Measurements from ENCODE around the gene TCEAL6. TPM values are rescaled to one million over a fixed set of nuclear protein-coding genes. Genes with fewer than 3 reads are reported as not detected.
"Not testable (repeated sequence)": the region's sequence is repeated elsewhere in the genome, so short reads cannot be mapped to it uniquely, and the experiment has no call there.

TCEAL6 gene
- total RNA-seq: not detected

GRCh38 chrX:102142274-102142673 lies at the start of gene TCEAL6:
TCEAL6 (minus strand) TSS chrX:102142481.
- POLR2A ChIA-PET; H3K9me3 Mint-ChIP-seq (ENCODE audit: low read depth); H3K27ac Mint-ChIP-seq: not testable (repeated sequence)

GRCh38 chrX:102185967-102186720 lies 43.9 kb upstream of the TCEAL6 start:
- ChIA-PET CTCF (no interaction called here), POLR2A (no interaction called here)
- ATAC-seq: no peak
- intact Hi-C loops (cut with DNase I, micrococcal nuclease): no loop called here
- Mint-ChIP-seq H3K4me1 (no peaks in the 10 kb centered on the region), H3K27me3 (no peaks in the 10 kb centered on the region), H3K27ac (no peak overlapping the region), H3K36me3 (ENCODE audit: low read depth) (no peaks in the 10 kb centered on the region), H3K4me3 (no peak overlapping the region), H3K9me3 (ENCODE audit: low read depth) (peaks cover 6% of the 10 kb centered on the region)
- no peak for DNase-seq

More at GRCh38 chrX:102142274-102142673, at the start of gene TCEAL6:
- H3K36me3 Mint-ChIP-seq (ENCODE audit: low read depth); ATAC-seq; CTCF ChIA-PET; DNase-seq; H3K4me1 Mint-ChIP-seq; intact Hi-C loops (cut with DNase I, micrococcal nuclease); H3K4me3 Mint-ChIP-seq: not testable (repeated sequence)
- peaks cover 20% of the 10 kb centered on the region for H3K27me3 Mint-ChIP-seq

- ATAC-seq: peak; percentile 97
- DNase-seq: peak; percentile 75
- peak within 1 kb of the TSS; percentile 85 for H3K4me3 Mint-ChIP-seq
- peaks cover 5% of the 10 kb centered on the region for H3K27me3 Mint-ChIP-seq
- H3K4me1 Mint-ChIP-seq: peaks cover 11% of the 10 kb centered on the region
- CTCF ChIA-PET: interaction anchor here (1.1 kb wide), 1 partner anchor 26 kb away, joined by 3 read pairs; no protein-coding TSS in a partner anchor
- no peaks in the 10 kb centered on the region for H3K36me3 Mint-ChIP-seq (ENCODE audit: low read depth)
- intact Hi-C loops (cut with DNase I, micrococcal nuclease): loop anchor here (5.0 kb wide), 2 partner anchors 223 to 738 kb away; partner anchors contain the start of gene ZMAT1 (in 1 of the 2)
- no peaks in the 10 kb centered on the region for H3K9me3 Mint-ChIP-seq (ENCODE audit: low read depth)
- POLR2A ChIA-PET: interaction anchor here (0.6 kb wide), 1 partner anchor 762 kb away, joined by 6 read pairs; no protein-coding TSS in a partner anchor
- H3K27ac Mint-ChIP-seq: peak within 1 kb of the TSS; percentile 90
Observed at GRCh38 chrX:102155806-102156179, 13.5 kb upstream of the TCEAL6 start, which contains the start of gene BEX5. BEX5 (minus strand) TSS chrX:102155977; CDS start chrX:102154265, 1,712 bp downstream.

- peaks cover 11% of the 10 kb centered on the region for H3K4me1 Mint-ChIP-seq
- H3K9me3 Mint-ChIP-seq (ENCODE audit: low read depth): no peaks in the 10 kb centered on the region
- peak; percentile 48 for ATAC-seq
- POLR2A ChIA-PET: no interaction called here
- intact Hi-C loops (cut with DNase I, micrococcal nuclease): loop anchor here (5.0 kb wide), 2 partner anchors 223 to 738 kb away; partner anchors contain the start of gene ZMAT1 (in 1 of the 2)
- H3K27ac Mint-ChIP-seq: peak overlapping the region; percentile 90
- peaks cover 4% of the 10 kb centered on the region for H3K27me3 Mint-ChIP-seq
- H3K36me3 Mint-ChIP-seq (ENCODE audit: low read depth): no peaks in the 10 kb centered on the region
- CTCF ChIA-PET: interaction anchor here (0.7 to 1.1 kb wide), 3 partner anchors 20 to 30 kb away, joined by 3 read pairs; no protein-coding TSS in a partner anchor
- peak overlapping the region; percentile 85 for H3K4me3 Mint-ChIP-seq
- DNase-seq: peak; percentile 49
Observed at GRCh38 chrX:102154900-102155805, 12.9 kb upstream of the TCEAL6 start.

GRCh38 chrX:102154218-102154860 lies 12.1 kb upstream of the TCEAL6 start:
- ChIA-PET CTCF (interaction anchor here (0.7 to 1.0 kb wide), 3 partner anchors 19 to 242 kb away, joined by 3 to 5 read pairs (median 3); no protein-coding TSS in a partner anchor), POLR2A (no interaction called here)
- H3K36me3 Mint-ChIP-seq (ENCODE audit: low read depth): no peaks in the 10 kb centered on the region
- intact Hi-C loops (cut with DNase I, micrococcal nuclease): no loop called here
- ATAC-seq (no peak), DNase-seq (peak; percentile 35)
- H3K27ac Mint-ChIP-seq: peak overlapping the region; percentile 67
- H3K27me3 Mint-ChIP-seq: no peaks in the 10 kb centered on the region
- H3K4me1 Mint-ChIP-seq: peaks cover 11% of the 10 kb centered on the region
- H3K4me3 Mint-ChIP-seq: peak overlapping the region; percentile 85
- no peaks in the 10 kb centered on the region for H3K9me3 Mint-ChIP-seq (ENCODE audit: low read depth)

GRCh38 chrX:102141631-102142030 lies 650 bp downstream of the TCEAL6 start:
- ATAC-seq; H3K36me3 Mint-ChIP-seq (ENCODE audit: low read depth); H3K27ac Mint-ChIP-seq; CTCF ChIA-PET; DNase-seq; H3K9me3 Mint-ChIP-seq (ENCODE audit: low read depth); H3K4me3 Mint-ChIP-seq; POLR2A ChIA-PET; H3K4me1 Mint-ChIP-seq; intact Hi-C loops (cut with DNase I, micrococcal nuclease): not testable (repeated sequence)
- H3K27me3 Mint-ChIP-seq: peaks cover 22% of the 10 kb centered on the region

- H3K4me1 Mint-ChIP-seq; H3K36me3 Mint-ChIP-seq (ENCODE audit: low read depth); POLR2A ChIA-PET; DNase-seq; H3K9me3 Mint-ChIP-seq (ENCODE audit: low read depth); intact Hi-C loops (cut with DNase I, micrococcal nuclease); H3K4me3 Mint-ChIP-seq; CTCF ChIA-PET; H3K27ac Mint-ChIP-seq; ATAC-seq: not testable (repeated sequence)
- peaks cover 23% of the 10 kb centered on the region for H3K27me3 Mint-ChIP-seq
Observed at GRCh38 chrX:102140876-102141275, 1.4 kb downstream of the TCEAL6 start.

- intact Hi-C loops (cut with DNase I, micrococcal nuclease): no loop called here
- H3K27ac Mint-ChIP-seq: no peak overlapping the region
- ChIA-PET POLR2A (no interaction called here), CTCF (no interaction called here)
- no peaks in the 10 kb centered on the region for H3K36me3 Mint-ChIP-seq (ENCODE audit: low read depth)
- no peak overlapping the region for H3K4me3 Mint-ChIP-seq
- H3K27me3 Mint-ChIP-seq: peaks cover 21% of the 10 kb centered on the region
- DNase-seq (no peak), ATAC-seq (no peak)
- H3K9me3 Mint-ChIP-seq (ENCODE audit: low read depth): no peaks in the 10 kb centered on the region
- H3K4me1 Mint-ChIP-seq: no peaks in the 10 kb centered on the region
Observed at GRCh38 chrX:102138064-102138463, 4.2 kb downstream of the TCEAL6 start.

GRCh38 chrX:102129473-102129872 lies 12.8 kb downstream of the TCEAL6 start:
- no peak overlapping the region for H3K27ac Mint-ChIP-seq
- no peak overlapping the region for H3K4me3 Mint-ChIP-seq
- intact Hi-C loops (cut with DNase I, micrococcal nuclease): no loop called here
- CTCF ChIA-PET: interaction anchor here (0.7 to 1.1 kb wide), 2 partner anchors 16 to 26 kb away, joined by 3 read pairs; partner anchors contain the start of gene BEX5
- POLR2A ChIA-PET: no interaction called here
- no peak for ATAC-seq
- H3K36me3 Mint-ChIP-seq (ENCODE audit: low read depth): no peaks in the 10 kb centered on the region
- H3K27me3 Mint-ChIP-seq: peaks cover 34% of the 10 kb centered on the region
- DNase-seq: no peak
- peaks cover 3% of the 10 kb centered on the region for H3K4me1 Mint-ChIP-seq
- no peaks in the 10 kb centered on the region for H3K9me3 Mint-ChIP-seq (ENCODE audit: low read depth)

GRCh38 chrX:102126863-102127262 lies 15.4 kb downstream of the TCEAL6 start:
- Mint-ChIP-seq H3K27me3 (peaks cover 29% of the 10 kb centered on the region), H3K4me3 (no peak overlapping the region), H3K36me3 (ENCODE audit: low read depth) (no peaks in the 10 kb centered on the region), H3K4me1 (peaks cover 4% of the 10 kb centered on the region), H3K27ac (no peak overlapping the region), H3K9me3 (ENCODE audit: low read depth) (no peaks in the 10 kb centered on the region)
- ChIA-PET POLR2A (no interaction called here), CTCF (no interaction called here)
- DNase-seq (no peak), ATAC-seq (no peak)
- intact Hi-C loops (cut with DNase I, micrococcal nuclease): no loop called here
